ENCODE results near the gene RNF121.

RNF121 gene

DNA sequence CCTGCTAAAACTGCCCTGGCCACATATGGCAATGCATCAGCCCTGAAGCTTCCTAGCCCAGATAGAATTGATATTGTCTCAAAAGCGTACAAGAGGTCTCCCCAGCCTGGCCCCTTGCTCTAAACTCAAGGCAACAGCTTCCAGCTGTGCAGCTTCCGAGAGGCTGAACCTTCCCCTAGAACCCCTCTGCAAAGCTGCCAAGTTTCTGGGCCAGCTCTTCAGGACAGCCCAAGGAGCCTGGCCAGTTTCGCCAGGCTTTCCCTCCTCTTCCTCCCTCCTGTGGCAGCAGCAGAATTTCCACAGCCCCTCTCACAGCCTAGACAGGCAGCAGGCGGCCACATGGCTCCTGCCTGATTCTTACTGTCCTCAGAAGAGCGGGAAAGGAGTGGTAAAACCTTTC is 117.0 kb downstream of the RNF121 start:
- Mint-ChIP-seq H3K36me3 (peaks cover 1% of the 10 kb centered on the region), H3K4me3 (no peak overlapping the region), H3K27ac (no peak overlapping the region), H3K9me3 (no peaks in the 10 kb centered on the region), H3K27me3 (no peaks in the 10 kb centered on the region), H3K4me1 (peaks cover 37% of the 10 kb centered on the region)
